ENCODE data around the gene SOX15.

DNA sequence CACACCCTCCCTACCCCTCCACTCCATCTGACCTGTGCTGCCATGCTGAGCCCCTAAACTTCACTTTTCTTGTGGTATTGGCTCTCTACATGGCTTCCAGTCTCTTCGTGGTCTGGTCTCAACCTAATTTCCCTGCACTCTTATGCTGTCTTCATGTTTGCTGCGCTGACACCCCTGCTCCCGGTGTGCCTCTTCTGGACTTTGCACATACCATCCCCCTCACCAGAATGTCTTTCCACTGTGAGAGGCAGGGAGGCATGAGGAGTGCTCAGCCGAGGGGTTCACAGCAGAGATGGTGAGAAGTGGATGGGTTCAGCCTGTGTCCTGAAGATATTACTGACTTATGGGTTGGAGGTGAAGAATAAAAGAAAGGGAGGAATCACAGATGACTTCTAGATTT is 38.5 kb downstream of the SOX15 start:
- TF ChIP-seq EGR1 (IDR thresholded peaks at IDR 0.05; ENCODE audit: borderline replicate concordance in 1 of 2, low read depth in 2 of 2, low read length in 2 of 2) (no peak), MEF2A (IDR thresholded peaks at IDR 0.05; ENCODE audit: insufficient read depth, low read depth, low read length) (no peak), SPI1 (IDR thresholded peaks at IDR 0.05; ENCODE audit: borderline replicate concordance, insufficient read depth, low read depth, low read length) (no peak), NFIC (IDR thresholded peaks at IDR 0.05; ENCODE audit: low read depth, low read length) (no peak), POLR2A (IDR thresholded peaks at IDR 0.05; ENCODE audit: low read depth, low read length) (no peak), SP1 (IDR thresholded peaks at IDR 0.05; ENCODE audit: low read depth, low read length) (no peak), MXI1 (IDR thresholded peaks at IDR 0.05; ENCODE audit: low read depth, low read length) (no peak), CHD2 (IDR thresholded peaks at IDR 0.05; ENCODE audit: borderline replicate concordance, low read depth, low read length) (no peak), CREB1 (IDR thresholded peaks at IDR 0.05; ENCODE audit: low read depth) (no peak)
- TF ChIP-seq, protein P1, sequence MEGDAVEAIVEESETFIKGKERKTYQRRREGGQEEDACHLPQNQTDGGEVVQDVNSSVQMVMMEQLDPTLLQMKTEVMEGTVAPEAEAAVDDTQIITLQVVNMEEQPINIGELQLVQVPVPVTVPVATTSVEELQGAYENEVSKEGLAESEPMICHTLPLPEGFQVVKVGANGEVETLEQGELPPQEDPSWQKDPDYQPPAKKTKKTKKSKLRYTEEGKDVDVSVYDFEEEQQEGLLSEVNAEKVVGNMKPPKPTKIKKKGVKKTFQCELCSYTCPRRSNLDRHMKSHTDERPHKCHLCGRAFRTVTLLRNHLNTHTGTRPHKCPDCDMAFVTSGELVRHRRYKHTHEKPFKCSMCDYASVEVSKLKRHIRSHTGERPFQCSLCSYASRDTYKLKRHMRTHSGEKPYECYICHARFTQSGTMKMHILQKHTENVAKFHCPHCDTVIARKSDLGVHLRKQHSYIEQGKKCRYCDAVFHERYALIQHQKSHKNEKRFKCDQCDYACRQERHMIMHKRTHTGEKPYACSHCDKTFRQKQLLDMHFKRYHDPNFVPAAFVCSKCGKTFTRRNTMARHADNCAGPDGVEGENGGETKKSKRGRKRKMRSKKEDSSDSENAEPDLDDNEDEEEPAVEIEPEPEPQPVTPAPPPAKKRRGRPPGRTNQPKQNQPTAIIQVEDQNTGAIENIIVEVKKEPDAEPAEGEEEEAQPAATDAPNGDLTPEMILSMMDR (IDR thresholded peaks at IDR 0.05 in 2 of 3, conservative IDR thresholded peaks at IDR 0.05 in 1 of 3; ENCODE audit: control insufficient read depth in 2 of 3, extremely low read depth in 1 of 3, insufficient read depth in 1 of 3, low read depth in 3 of 3, low read length in 3 of 3) = no peak
- TF ChIP-seq, protein P2, sequence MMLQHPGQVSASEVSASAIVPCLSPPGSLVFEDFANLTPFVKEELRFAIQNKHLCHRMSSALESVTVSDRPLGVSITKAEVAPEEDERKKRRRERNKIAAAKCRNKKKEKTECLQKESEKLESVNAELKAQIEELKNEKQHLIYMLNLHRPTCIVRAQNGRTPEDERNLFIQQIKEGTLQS (IDR thresholded peaks at IDR 0.05; ENCODE audit: borderline replicate concordance, extremely low read depth, low read depth, low read length) = no peak
- TF ChIP-seq, protein P3, sequence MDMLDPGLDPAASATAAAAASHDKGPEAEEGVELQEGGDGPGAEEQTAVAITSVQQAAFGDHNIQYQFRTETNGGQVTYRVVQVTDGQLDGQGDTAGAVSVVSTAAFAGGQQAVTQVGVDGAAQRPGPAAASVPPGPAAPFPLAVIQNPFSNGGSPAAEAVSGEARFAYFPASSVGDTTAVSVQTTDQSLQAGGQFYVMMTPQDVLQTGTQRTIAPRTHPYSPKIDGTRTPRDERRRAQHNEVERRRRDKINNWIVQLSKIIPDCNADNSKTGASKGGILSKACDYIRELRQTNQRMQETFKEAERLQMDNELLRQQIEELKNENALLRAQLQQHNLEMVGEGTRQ (IDR thresholded peaks at IDR 0.05; ENCODE audit: borderline replicate concordance, low read depth, low read length) = no peak
- TF ChIP-seq, protein P4, sequence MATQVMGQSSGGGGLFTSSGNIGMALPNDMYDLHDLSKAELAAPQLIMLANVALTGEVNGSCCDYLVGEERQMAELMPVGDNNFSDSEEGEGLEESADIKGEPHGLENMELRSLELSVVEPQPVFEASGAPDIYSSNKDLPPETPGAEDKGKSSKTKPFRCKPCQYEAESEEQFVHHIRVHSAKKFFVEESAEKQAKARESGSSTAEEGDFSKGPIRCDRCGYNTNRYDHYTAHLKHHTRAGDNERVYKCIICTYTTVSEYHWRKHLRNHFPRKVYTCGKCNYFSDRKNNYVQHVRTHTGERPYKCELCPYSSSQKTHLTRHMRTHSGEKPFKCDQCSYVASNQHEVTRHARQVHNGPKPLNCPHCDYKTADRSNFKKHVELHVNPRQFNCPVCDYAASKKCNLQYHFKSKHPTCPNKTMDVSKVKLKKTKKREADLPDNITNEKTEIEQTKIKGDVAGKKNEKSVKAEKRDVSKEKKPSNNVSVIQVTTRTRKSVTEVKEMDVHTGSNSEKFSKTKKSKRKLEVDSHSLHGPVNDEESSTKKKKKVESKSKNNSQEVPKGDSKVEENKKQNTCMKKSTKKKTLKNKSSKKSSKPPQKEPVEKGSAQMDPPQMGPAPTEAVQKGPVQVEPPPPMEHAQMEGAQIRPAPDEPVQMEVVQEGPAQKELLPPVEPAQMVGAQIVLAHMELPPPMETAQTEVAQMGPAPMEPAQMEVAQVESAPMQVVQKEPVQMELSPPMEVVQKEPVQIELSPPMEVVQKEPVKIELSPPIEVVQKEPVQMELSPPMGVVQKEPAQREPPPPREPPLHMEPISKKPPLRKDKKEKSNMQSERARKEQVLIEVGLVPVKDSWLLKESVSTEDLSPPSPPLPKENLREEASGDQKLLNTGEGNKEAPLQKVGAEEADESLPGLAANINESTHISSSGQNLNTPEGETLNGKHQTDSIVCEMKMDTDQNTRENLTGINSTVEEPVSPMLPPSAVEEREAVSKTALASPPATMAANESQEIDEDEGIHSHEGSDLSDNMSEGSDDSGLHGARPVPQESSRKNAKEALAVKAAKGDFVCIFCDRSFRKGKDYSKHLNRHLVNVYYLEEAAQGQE (IDR thresholded peaks at IDR 0.05; ENCODE audit: low read depth, low read length) = no peak
